Stimulated activated CD4-positive, alpha-beta T cell treated with anti-CD3 and anti-CD28 coated beads, Interleukin-15, amount 100 ng/mL, for 48 hours (primary cell): ENCODE measurements around the gene OSTF1.

Experiments
- DNase-seq, 2 donors: peaks; one replicate each; pipeline ENCODE4 v3.0.0-alpha.2; 2020; ENCODE audit warnings: low read depth in 2 of 2

The OSTF1 gene

DNA sequence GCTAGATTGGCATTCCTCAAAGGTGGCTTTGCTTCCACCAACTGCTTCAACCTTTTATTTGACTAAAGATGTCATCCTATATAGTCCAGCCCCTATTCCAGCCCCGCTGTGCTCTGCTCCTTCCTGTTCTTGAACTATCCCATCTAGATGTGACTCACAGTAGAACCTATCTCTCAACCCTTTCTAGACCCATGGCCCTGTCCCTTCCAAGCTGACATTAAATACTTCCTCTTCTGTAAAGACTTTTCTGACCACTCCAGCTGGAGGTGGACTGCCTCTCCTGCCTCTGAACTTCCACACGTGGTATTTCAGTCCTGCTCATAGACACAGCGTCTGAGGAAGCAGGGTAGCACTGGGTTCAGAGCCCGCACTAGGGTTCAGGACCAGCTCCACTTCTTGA, 32.4 kb downstream of the OSTF1 start:
- DNase-seq = no peak

DNA sequence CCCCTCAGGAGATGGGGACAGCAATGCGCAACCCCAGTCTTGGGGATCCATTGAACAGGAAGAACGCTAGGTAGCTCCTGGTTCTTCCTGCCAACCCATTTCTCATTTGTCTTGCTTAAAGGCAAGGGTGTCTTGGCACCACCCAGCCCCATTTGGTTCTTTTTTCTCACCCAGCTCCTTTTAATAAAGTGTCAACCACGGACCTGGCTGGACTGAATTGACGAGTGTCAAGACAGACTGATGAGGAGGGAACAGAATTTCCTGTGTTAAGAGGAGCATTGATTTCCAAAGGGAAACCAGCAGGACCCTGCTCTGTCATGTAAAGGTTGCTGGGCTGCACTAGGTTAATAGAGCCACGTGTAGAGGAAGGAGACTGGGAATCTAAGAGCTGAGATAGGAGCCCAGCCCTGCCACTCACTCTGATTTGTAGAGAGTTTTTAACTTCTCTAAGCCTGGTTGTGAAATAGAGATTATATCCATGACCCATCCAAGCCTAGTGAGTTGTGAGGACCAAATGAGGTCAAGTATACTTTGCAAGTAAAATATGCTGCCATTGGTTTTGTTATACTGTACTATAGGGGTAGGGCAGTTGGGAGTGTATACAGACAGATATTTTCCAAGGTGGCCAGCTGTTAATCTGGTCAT, 33.7 kb downstream of the OSTF1 start:
- no peak for DNase-seq

DNA sequence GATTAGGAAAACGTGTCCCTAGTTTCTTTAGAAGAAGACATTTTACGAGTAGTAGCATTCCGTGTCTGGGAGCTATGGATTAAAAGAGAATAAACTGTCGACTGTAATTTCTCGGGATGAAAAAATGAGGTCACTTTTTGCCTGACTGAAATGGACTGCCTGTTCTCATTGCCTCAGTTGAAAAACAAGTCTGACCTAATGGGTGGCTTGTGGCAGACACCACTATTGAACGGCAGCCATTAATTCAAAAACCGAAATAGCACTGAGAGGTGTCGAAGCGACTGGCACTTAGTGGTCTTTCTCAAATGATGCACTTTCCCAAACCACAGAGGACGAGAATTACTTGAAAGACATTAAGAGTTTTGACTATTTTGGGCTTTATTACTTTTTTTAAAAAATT, 35.4 kb downstream of the OSTF1 start:
- no peak for DNase-seq

GRCh38 chr9:75128535-75128934, 40.2 kb downstream of the OSTF1 start:
- no peak for DNase-seq

DNA sequence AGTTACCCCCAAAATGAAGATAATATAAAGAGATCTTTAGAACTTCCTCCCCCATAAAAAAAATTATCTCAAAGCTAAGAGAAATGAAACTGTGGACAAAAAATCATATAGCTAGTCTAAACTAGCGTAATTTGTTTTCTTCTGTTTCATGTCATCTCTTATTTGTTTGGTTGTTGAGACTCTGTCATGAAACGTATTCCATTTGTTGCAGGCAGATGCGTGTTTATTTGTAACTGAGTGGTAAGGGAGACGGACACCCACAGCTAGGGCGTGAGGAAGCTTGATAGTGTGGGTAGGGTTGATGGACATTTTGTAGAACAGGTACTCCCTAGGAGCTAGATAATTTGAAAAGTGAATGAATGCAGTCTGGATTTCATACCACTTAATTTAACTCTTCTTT, 41.9 kb downstream of the OSTF1 start:
- DNase-seq = no peak

- DNase-seq = no peak
Measured at GRCh38 chr9:75130621-75131230, 42.4 kb downstream of the OSTF1 start.

DNA sequence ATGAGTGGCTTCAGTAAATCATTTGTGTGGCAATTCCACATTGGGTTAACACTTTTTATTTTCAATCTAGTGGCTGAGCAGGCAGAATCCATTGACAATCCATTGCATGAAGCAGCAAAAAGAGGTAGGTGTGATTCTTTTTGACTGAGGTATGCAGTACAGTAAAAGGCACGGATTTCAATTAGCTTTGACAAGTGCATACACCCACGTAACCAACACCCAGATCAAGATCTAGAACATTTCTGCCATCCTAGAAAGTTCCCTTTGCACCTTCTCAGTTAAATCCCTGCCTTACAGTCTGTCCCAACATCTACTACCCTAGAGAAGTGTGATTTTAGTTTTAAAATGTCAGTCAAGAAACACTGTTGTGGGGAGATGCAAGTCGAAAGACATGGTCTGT, 43.4 kb downstream of the OSTF1 start:
- no peak for DNase-seq

DNA sequence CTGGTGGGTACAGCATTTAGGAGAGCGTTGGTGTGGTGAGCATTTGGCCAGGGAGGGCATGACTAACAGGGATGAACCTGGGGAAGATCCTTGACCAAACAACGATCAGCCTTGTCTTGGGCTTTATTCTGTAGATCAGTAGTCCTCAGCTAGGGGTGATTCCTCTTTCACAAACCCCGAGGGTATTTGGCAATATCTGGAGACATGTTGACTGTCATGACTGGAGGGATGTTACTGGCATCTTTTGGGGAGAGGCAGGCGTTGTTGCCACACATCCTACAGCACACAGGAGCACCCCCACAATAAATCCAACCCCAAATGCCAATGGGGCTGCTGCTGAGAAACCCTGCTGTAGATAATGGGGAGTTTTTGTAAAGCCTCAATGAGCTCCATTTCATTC, 43.9 kb downstream of the OSTF1 start:
- no peak for DNase-seq

DNA sequence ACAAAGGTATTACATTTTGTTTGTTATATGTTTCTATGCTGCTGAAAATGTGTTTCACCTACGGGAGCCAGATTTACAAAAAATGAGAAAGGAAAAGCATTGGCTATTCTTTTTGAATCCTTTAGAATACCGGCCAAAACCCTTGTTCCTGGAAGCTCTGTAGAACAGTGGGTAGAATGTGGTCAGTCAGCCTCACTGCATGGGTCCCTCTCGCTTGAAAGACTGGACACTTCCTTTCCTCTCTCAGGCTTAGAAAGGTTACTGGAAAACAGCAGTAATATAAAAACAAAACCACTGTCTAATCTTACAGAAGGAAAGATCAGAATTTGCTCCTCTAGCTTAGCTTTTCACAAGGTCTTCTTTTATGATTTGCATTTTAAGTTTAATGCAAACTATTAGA, 45.1 kb downstream of the OSTF1 start:
- DNase-seq = no peak

- no peak for DNase-seq
Measured at GRCh38 chr9:75134495-75134894, 46.2 kb downstream of the OSTF1 start.

DNA sequence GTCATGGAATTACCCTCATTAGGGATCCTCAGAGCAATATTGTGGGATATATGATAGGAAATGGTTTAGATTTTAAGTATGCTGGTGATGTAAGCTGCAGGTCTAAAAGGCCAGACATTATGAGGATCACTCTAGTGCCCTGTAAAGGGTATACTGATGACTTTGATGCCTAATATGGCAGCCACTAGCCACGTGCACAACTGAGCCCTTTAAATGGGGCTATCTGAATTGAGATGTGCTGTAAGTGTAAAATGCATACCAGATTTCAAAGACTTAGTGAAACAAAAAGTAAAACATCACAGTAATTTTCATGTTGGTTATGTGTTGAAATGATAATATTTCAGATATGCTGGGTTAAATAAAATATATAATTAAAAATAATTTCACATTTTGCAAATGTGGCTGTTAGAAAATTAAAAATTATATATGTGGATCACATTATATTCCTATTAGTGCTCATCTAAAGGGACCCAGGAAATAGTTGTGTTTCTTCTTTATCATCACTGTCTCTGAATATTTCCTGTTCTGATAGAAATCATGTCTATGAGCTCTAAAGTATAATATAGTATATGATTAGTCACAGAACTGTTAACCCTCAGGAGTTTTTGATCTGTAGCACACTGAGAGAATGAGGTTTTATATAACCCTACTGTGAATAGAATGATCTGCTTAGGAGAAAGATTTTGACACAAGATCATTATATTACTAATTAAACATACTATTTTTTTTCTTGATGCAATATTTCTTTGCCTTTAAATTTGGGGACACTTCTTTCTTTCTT, 50.1 kb downstream of the OSTF1 start:
- DNase-seq = no peak

DNA sequence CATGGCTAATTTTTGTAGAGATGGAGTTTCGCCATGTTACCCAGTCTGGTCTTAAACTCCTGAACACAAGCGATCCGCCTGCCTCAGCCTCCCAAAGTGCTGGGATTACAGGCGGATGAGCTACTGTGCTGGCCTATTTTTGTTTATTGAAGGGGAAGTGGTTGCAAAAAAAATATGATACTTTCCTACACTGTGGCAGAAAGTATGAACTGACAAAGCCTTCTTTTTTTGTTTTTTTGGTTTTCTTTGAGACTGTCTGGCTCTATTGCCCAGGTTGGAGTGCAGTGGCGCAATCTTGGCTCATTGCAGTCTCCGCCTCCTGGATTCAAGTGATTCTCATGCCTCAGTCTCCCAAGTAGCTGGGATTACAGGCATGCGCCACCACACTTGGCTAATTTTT, 50.9 kb downstream of the OSTF1 start:
- DNase-seq = no peak

DNA sequence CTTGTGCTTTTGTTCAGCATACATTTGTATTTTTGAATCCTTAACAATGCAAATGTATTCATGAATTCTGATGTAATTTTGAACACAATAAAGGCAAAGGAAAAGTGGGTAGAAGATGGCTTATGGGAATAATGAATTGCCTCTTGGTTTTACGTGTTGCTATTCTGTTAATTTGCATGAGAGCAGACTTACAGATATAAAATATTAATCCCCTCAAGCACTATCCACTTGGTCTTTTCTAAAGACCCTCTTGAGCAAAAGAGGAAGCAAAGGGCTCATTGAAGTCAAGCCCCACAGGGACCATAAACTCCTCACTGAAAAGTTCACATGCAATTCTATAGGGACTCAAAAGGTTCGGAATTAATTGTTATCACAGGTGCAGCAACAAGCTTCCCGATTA, 51.9 kb downstream of the OSTF1 start:
- no peak for DNase-seq

DNA sequence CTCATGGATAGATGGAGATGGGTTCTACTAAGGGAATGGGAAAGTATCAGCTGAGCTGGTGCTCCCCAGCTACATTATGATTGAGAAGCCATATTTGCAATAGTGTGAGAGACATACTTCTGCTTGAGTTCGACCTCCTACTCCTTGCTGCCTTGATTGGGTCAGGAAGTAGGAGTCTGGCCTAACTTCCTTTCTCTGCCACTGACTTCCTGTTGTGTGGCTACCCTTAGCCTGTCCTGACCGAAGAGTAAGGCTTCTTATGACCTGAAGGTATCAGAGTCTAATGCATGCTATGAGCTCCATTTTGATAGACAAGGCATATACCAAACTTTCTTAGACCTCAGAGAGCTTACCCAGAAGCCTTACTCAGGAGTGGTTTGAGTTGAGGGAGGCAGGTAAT, 53.9 kb downstream of the OSTF1 start:
- DNase-seq = no peak

DNA sequence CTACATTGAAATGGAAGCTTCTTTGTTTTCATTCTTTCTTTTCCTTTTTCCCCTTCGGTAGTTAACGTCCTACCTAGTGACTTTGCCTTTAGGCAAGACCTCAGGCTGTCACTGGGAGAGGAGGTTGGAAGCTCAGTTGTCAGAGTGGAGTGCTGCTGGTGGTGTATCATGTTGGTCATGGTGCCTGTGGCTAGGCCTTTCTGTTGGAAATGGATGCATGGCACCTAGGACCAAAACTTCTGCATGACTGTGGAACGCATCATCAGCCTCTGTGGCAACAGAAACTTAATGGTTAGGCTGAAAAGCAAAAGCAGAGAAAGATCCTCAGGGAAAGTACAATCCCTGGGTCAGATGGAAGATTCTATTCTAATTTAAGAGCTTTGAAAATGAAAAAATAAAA, 57.9 kb downstream of the OSTF1 start:
- DNase-seq = no peak

DNA sequence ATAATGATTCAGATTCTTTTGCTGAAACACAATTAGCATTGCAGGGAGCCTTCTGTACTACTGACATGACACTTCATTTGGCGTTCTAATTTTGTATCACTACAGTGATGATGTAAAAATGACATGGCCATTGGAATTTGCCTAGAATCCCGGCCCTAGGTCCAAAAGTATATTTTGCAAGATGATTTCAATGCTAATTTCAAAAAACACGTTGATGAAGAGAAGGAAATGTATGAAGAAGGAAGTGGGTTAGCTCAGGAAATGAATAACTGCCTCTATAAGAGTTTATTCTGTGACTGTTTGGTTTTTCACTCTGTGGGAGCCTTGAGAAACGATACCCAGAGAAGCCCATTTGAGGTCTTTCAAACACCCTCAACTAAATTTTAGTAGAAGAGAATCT, 59.3 kb downstream of the OSTF1 start:
- no peak for DNase-seq

DNA sequence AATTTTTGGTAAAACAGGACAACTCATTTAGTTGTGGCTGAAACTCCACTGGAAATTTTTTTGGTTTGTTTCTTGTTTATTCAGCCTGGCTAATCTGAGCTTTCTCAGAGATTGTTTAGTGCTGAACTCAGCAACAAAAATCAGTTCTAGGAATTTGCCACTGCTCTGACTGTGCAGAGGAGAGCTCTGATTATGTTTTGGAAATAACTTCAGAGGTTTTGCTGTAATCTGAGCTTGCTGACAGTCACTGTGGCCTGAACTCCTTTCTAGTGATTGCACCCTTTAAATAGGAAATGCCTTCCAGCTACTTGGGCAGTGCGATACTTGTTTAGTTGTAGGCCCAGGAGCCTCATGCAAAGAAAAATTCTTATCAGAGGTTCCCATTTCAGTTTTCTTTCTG, 60.2 kb downstream of the OSTF1 start:
- DNase-seq = no peak

GRCh38 chr9:75149841-75150241, 61.5 kb downstream of the OSTF1 start:
- DNase-seq = no peak

- no peak for DNase-seq
Measured at GRCh38 chr9:75150512-75150911, 62.2 kb downstream of the OSTF1 start.

DNA sequence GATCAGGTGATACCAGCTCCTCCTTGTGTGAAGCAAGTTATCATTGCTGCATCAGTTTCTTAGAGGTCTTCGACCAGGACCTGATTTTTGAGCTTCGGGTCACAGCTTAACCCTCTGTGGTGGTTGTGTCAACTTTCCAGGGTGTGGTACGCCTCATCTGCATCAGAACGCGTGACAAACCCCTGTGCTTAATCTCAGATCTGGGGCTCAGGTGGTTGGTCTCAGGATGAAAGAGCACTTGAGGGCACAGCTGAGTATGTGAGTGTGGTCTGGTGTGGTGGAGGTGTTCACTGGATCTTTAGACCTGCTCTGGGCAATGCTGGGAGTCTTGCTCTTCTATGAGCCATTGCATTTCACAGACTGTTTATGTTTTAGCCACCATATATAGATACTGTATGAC, 64.1 kb downstream of the OSTF1 start:
- peak; percentile 50 to 63 for DNase-seq

GRCh38 chr9:75156858-75157257, 68.5 kb downstream of the OSTF1 start:
- DNase-seq = no peak

DNA sequence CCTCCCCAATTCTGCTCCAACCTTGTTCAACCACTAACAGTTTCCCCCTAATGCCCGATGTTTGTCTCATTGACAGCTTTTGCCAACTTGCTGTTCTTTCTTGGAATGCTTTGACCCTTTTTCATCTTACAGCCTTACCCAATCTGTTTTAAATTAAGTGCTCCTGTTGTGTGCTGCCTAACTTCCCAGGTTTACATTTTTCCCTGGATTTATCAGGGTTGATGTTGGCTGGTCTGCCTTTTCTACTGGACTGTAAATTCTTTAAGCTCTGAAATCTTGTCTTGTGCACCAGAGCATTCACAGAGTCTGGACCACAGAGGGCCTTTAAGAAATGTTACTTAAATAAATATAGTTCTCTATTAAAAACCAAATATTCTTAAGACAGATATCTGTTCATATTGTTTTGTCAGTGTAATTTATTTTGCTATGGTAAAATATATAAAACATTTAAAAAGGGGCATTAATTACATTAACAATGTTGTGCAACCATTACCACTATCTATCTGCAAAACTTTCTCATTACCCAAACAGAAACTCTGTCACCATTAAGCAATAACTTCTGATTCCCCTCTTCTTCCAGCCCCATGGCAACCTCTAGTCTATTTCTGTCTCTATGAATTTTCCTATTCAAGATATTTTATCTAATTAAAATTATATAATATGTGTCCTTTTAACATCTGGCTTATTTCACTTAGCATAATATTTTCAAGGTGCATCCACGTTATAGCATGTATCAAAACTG, 73.0 kb downstream of the OSTF1 start:
- no peak for DNase-seq

GRCh38 chr9:75163764-75164163, 75.5 kb downstream of the OSTF1 start:
- no peak for DNase-seq
